Measurements from ENCODE around the gene SHC3. TPM values are rescaled to one million over a fixed set of nuclear protein-coding genes. Genes with fewer than 3 reads are reported as not detected.

The SHC3 gene
- total and polyA plus RNA-seq, 4 donors, result 0.10 to 6.9 (median 1.1) TPM; not detected in 1

DNA sequence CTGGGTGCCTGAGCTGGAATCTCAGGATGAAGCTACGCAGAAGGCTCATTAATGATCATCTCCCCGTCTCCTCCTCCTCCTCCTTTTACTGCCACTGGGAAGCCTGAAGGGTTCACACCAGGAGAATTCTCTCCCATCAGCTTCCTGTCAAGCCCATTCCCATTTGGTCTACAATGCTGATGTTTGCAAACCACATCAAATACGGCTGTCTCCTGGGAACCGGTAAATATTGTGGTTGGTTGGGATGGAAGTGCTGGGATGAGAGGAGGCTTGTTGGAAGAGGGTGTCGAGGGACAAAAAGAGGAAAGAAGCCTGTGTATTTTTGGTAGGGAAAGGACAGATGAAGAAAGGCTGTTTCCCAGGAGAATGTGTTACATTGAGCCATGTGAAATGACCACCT lies 200.6 kb downstream of the SHC3 start:
- Histone ChIP-seq H3K36me3 (ENCODE audit: control insufficient read depth in 1 of 2, insufficient read depth in 2 of 2, low read length in 1 of 2) (no peaks in the 10 kb centered on the region), H3K27ac (ENCODE audit: low read depth in 1 of 2, low read length in 2 of 2) (no peak overlapping the region), H3K4me1 (ENCODE audit: control insufficient read depth in 1 of 2, insufficient read depth in 2 of 2, low read length in 2 of 2) (no peaks in the 10 kb centered on the region), H3K27me3 (ENCODE audit: control insufficient read depth in 1 of 2, insufficient read depth in 2 of 2, low read length in 1 of 2) (no peaks in the 10 kb centered on the region), H3K9me3 (ENCODE audit: control insufficient read depth, low read length) (no peaks in the 10 kb centered on the region), H3K4me3 (ENCODE audit: low read length in 2 of 2) (no peak overlapping the region)
- ATAC-seq (ENCODE audit: low FRiP score), result no peak
- intact Hi-C loops (cut with DNase I), result no loop called here
- WGBS, 2 donors, result 85 to 86% methylated on average over 5 of the region's 5 CpGs
- DNase-seq, result no peak

DNA sequence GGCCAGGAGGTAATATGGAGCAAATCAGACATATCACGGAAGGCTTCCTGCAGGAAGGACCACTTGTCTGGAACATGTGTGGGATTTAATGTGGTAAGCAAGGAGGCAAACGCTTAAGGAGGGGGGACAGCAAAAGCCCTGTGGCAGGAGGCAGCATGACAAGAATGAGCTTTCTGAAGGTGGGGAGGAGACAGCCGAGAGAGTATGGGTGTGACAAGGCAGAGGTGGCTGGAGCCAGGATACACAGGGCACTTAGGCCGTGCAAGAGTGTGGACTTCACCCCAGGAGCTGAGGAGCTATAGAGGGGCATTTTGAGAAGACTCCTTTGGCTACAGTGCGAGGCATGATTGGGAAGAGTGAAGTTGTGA lies 201.7 kb downstream of the SHC3 start:
- Histone ChIP-seq H3K27ac (ENCODE audit: low read depth in 1 of 2, low read length in 2 of 2) (no peak overlapping the region), H3K9me3 (ENCODE audit: control insufficient read depth, low read length) (no peaks in the 10 kb centered on the region), H3K4me3 (ENCODE audit: low read length in 2 of 2) (no peak overlapping the region), H3K27me3 (ENCODE audit: control insufficient read depth in 1 of 2, insufficient read depth in 2 of 2, low read length in 1 of 2) (no peaks in the 10 kb centered on the region), H3K4me1 (ENCODE audit: control insufficient read depth in 1 of 2, insufficient read depth in 2 of 2, low read length in 2 of 2) (no peaks in the 10 kb centered on the region), H3K36me3 (ENCODE audit: control insufficient read depth in 1 of 2, insufficient read depth in 2 of 2, low read length in 1 of 2) (no peaks in the 10 kb centered on the region)
- DNase-seq, result no peak
- intact Hi-C loops (cut with DNase I), result no loop called here
- no peak for ATAC-seq (ENCODE audit: low FRiP score)
- WGBS, 2 donors, result 94 to 95% methylated on average over 5 of the region's 5 CpGs

GRCh38 chr9:88975966-88976889 lies 202.4 kb downstream of the SHC3 start:
- DNase-seq, result no peak
- Histone ChIP-seq H3K9me3 (ENCODE audit: control insufficient read depth, low read length) (no peaks in the 10 kb centered on the region), H3K4me3 (ENCODE audit: low read length in 2 of 2) (no peak overlapping the region), H3K27ac (ENCODE audit: low read depth in 1 of 2, low read length in 2 of 2) (no peak overlapping the region), H3K27me3 (ENCODE audit: control insufficient read depth in 1 of 2, insufficient read depth in 2 of 2, low read length in 1 of 2) (no peaks in the 10 kb centered on the region), H3K4me1 (ENCODE audit: control insufficient read depth in 1 of 2, insufficient read depth in 2 of 2, low read length in 2 of 2) (no peaks in the 10 kb centered on the region), H3K36me3 (ENCODE audit: control insufficient read depth in 1 of 2, insufficient read depth in 2 of 2, low read length in 1 of 2) (no peaks in the 10 kb centered on the region)
- WGBS, 2 donors, result 80 to 86% methylated on average over 8 of the region's 8 CpGs
- intact Hi-C loops (cut with DNase I), result no loop called here
- ATAC-seq (ENCODE audit: low FRiP score), result no peak

GRCh38 chr9:88974641-88975040 lies 204.0 kb downstream of the SHC3 start:
- WGBS, 2 donors, result 77 to 79% methylated on average over 7 of the region's 7 CpGs
- Histone ChIP-seq H3K36me3 (ENCODE audit: control insufficient read depth in 1 of 2, insufficient read depth in 2 of 2, low read length in 1 of 2) (no peaks in the 10 kb centered on the region), H3K27me3 (ENCODE audit: control insufficient read depth in 1 of 2, insufficient read depth in 2 of 2, low read length in 1 of 2) (no peaks in the 10 kb centered on the region), H3K9me3 (ENCODE audit: control insufficient read depth, low read length) (no peaks in the 10 kb centered on the region), H3K4me1 (ENCODE audit: control insufficient read depth in 1 of 2, insufficient read depth in 2 of 2, low read length in 2 of 2) (no peaks in the 10 kb centered on the region), H3K27ac (ENCODE audit: low read depth in 1 of 2, low read length in 2 of 2) (no peak overlapping the region), H3K4me3 (ENCODE audit: low read length in 2 of 2) (no peak overlapping the region)
- no peak for ATAC-seq (ENCODE audit: low FRiP score)
- intact Hi-C loops (cut with DNase I), result no loop called here
- no peak for DNase-seq

DNA sequence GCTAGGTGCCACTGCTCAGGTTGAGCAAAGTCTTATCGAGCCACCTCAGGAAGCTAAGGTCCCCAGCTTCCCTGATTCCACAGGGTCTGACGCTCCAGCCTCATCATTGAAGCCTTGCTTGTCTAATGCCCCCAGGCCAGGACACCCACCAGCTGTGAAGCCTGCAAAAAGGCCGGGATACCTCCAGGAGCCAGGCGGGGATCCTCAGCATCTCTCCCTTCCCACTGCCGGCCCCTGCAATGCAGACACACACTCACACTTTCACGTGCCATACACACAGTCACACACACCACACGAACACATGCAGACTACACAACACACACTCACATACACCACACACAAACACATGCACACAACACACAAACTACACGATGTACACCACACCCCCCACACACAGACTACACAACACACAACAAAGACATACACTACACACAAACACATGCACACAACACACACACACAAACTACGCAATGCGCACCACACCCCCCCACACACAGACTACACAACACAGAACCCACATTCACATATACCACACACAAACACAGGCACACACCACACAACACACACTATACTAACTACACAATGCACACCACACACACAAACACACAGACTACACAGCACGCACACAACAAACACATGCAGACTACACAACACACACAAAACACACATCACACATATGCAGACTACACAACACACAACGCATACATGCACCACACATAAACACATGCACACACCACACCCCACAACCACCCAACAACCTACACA lies 205.2 kb downstream of the SHC3 start:
- H3K4me1 ChIP-seq (ENCODE audit: control insufficient read depth in 1 of 2, insufficient read depth in 2 of 2, low read length in 2 of 2), result no peaks in the 10 kb centered on the region
- no peaks in the 10 kb centered on the region for H3K9me3 ChIP-seq (ENCODE audit: control insufficient read depth, low read length)
- ATAC-seq (ENCODE audit: low FRiP score) (no peak), DNase-seq (no peak)
- no peak overlapping the region for H3K27ac ChIP-seq (ENCODE audit: low read depth in 1 of 2, low read length in 2 of 2)
- intact Hi-C loops (cut with DNase I), result no loop called here
- WGBS, 2 donors, result 90 to 92% methylated on average over 12 of the region's 12 CpGs
- no peak overlapping the region for H3K4me3 ChIP-seq (ENCODE audit: low read length in 2 of 2)
- no peaks in the 10 kb centered on the region for H3K36me3 ChIP-seq (ENCODE audit: control insufficient read depth in 1 of 2, insufficient read depth in 2 of 2, low read length in 1 of 2)
- H3K27me3 ChIP-seq (ENCODE audit: control insufficient read depth in 1 of 2, insufficient read depth in 2 of 2, low read length in 1 of 2), result no peaks in the 10 kb centered on the region

DNA sequence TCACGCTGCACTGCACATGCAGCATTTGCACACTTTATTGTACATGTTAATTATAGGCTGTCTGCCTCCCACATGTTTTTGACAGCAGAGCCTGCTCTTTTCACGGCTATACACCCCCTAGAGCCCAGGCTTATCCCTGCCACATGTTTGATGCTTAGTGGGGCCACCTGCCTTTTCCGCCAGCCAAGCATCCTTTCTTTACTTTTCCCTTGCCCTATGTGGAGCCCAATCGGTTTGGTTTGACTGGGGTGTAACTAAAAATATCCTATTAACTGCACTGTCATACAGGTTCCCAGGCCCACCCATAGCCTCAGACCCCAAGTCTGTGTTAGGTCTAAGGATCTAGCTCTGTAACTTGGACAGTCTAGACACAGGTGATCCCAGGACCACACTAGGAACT lies 206.2 kb downstream of the SHC3 start:
- Histone ChIP-seq H3K9me3 (ENCODE audit: control insufficient read depth, low read length) (no peaks in the 10 kb centered on the region), H3K27me3 (ENCODE audit: control insufficient read depth in 1 of 2, insufficient read depth in 2 of 2, low read length in 1 of 2) (no peaks in the 10 kb centered on the region), H3K27ac (ENCODE audit: low read depth in 1 of 2, low read length in 2 of 2) (no peak overlapping the region), H3K4me1 (ENCODE audit: control insufficient read depth in 1 of 2, insufficient read depth in 2 of 2, low read length in 2 of 2) (no peaks in the 10 kb centered on the region), H3K36me3 (ENCODE audit: control insufficient read depth in 1 of 2, insufficient read depth in 2 of 2, low read length in 1 of 2) (no peaks in the 10 kb centered on the region), H3K4me3 (ENCODE audit: low read length in 2 of 2) (no peak overlapping the region)
- intact Hi-C loops (cut with DNase I), result no loop called here
- no peak for DNase-seq
- no peak for ATAC-seq (ENCODE audit: low FRiP score)
- WGBS, 2 donors, result 80 to 90% methylated on average over 4 of the region's 4 CpGs

DNA sequence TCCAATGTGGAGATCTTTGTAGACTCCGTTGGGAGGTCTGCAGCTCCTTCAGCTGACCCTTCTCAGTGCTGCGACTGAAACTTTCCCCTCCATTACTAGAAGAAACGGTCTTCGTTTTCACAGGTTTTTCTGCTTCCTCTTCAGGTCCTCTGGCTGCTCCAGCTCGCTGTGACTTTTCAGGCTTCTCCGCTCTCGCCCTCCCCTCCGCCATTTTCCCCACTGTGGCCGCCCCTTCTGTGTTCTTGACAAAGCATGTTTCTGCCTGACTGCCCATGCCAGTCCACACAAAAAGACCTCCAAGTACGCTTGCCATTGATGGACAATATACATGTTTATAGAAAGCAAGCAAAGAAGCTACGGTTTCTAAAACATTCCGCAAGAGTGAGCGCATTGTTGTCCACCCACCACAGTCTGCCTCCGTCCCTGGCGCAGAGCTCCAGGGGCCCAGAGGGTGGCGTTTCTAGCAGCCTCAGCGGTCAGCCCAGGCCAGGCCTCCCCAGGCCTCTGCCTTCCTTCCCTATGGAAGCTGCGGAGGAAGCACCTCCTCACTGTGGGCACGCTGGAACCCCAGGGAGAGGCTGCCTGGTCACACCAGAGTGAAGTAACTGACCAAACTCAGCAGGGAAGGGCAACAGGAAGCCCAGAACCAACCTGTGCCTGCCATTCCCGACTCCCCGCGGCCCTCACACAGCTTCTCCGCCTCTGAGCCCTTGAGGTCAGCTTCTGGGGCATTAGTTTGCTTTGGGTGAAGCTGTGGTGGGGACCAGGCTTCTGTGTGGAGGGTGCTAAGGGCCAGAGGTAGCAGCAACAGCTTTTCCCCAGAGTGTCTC lies 207.3 kb downstream of the SHC3 start:
- Histone ChIP-seq H3K36me3 (ENCODE audit: control insufficient read depth in 1 of 2, insufficient read depth in 2 of 2, low read length in 1 of 2) (no peaks in the 10 kb centered on the region), H3K4me1 (ENCODE audit: control insufficient read depth in 1 of 2, insufficient read depth in 2 of 2, low read length in 2 of 2) (no peaks in the 10 kb centered on the region), H3K4me3 (ENCODE audit: low read length in 2 of 2) (no peak overlapping the region), H3K27ac (ENCODE audit: low read depth in 1 of 2, low read length in 2 of 2) (no peak overlapping the region), H3K9me3 (ENCODE audit: control insufficient read depth, low read length) (no peaks in the 10 kb centered on the region), H3K27me3 (ENCODE audit: control insufficient read depth in 1 of 2, insufficient read depth in 2 of 2, low read length in 1 of 2) (no peaks in the 10 kb centered on the region)
- ATAC-seq (ENCODE audit: low FRiP score), result no peak
- intact Hi-C loops (cut with DNase I), result loop anchor here in 1 of 2 donors (2.0 kb wide), 1 partner anchor 53 kb away; no protein-coding TSS in a partner anchor
- WGBS, 2 donors, result 87 to 90% methylated on average over 23 of the region's 23 CpGs
- no peak for DNase-seq

GRCh38 chr9:88969646-88970373 lies 208.8 kb downstream of the SHC3 start:
- no peaks in the 10 kb centered on the region for H3K4me1 ChIP-seq (ENCODE audit: control insufficient read depth in 1 of 2, insufficient read depth in 2 of 2, low read length in 2 of 2)
- ATAC-seq (ENCODE audit: low FRiP score), result no peak
- no peaks in the 10 kb centered on the region for H3K36me3 ChIP-seq (ENCODE audit: control insufficient read depth in 1 of 2, insufficient read depth in 2 of 2, low read length in 1 of 2)
- H3K4me3 ChIP-seq (ENCODE audit: low read length in 2 of 2), result no peak overlapping the region
- H3K27ac ChIP-seq (ENCODE audit: low read depth in 1 of 2, low read length in 2 of 2), result no peak overlapping the region
- no peak for DNase-seq
- no peaks in the 10 kb centered on the region for H3K27me3 ChIP-seq (ENCODE audit: control insufficient read depth in 1 of 2, insufficient read depth in 2 of 2, low read length in 1 of 2)
- intact Hi-C loops (cut with DNase I), result loop anchor here in 1 of 2 donors (2.0 kb wide), 1 partner anchor 51 kb away; no protein-coding TSS in a partner anchor
- H3K9me3 ChIP-seq (ENCODE audit: control insufficient read depth, low read length), result no peaks in the 10 kb centered on the region
- WGBS, 2 donors, result 74 to 81% methylated on average over 8 of the region's 8 CpGs

Measured in aorta (tissue), 5 donors.